BLaER1 (cell line): ENCODE data around the gene NSFL1C.
"Not testable (repeated sequence)": the region's sequence is repeated elsewhere in the genome, so short reads cannot be mapped to it uniquely, and the experiment has no call there.

Experiments
- H3K27ac ChIP-seq: shearing (Covaris generic); formaldehyde crosslinking; 2 replicates; pipeline ENCODE4 v1.8.1; 2022
- H3K27me3 ChIP-seq: shearing (Covaris generic); formaldehyde crosslinking; 2 replicates; pipeline ENCODE4 v1.8.1; 2022
- H3K36me3 ChIP-seq: shearing (Covaris generic); formaldehyde crosslinking; 2 replicates; pipeline ENCODE4 v1.8.1; 2022
- H3K4me1 ChIP-seq: shearing (Covaris generic); formaldehyde crosslinking; 2 replicates; pipeline ENCODE4 v1.8.1; 2022
- H3K4me2 ChIP-seq: shearing (Covaris generic); formaldehyde crosslinking; 2 replicates; pipeline ENCODE4 v1.8.1; 2022
- H3K4me3 ChIP-seq: shearing (Covaris generic); formaldehyde crosslinking; 2 replicates; pipeline ENCODE4 v1.8.1; 2022
- H3K9ac ChIP-seq: shearing (Covaris generic); formaldehyde crosslinking; 2 replicates; pipeline ENCODE4 v1.8.1; 2022
- H3K9me3 ChIP-seq: shearing (Covaris generic); formaldehyde crosslinking; 2 replicates; pipeline ENCODE4 v1.8.1; 2022
- H4K20me1 ChIP-seq: shearing (Covaris generic); formaldehyde crosslinking; 2 replicates; pipeline ENCODE4 v1.8.1; 2022
- Cebpa-rat ChIP-seq: shearing (Covaris generic); IDR thresholded peaks from 2 replicates; pipeline ENCODE4 v1.8.1; 2022

Gene NSFL1C

DNA sequence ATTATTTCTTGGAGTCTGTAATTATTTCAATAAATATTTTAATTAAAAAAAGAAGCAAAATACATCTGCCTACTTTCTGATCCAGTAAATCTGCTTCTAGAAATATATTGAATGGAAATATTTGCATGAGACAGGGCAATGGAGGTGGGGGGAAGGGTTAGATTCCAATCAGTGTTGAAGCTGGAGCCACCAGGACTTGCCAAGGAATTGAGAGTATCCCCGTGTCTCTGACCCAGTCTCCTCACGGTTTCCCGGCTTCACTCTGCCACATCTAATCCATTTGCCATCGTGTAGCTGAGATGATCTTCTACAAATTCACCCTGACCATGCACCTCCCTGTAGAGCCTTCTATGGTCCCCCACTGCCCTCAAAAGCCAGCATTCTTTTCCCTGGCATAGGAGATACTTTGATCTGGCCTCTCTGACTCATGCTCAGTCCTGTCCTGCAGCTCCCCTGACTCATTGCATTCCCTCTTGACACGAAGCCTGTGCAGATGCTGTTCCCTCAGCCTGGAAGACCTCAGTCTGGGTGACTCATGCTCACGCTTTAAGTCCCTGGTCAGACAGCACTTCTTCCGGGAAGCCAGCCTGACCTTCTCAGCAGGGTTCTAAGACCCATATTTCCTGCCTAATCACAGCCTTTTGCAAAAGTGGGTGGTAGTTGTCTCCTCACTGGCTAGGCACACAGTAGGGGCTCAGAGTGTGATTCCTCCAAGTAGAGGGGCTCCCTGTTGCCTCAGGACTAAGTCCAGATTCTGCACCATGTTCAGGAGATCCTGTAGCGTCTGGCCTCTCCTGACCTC is 50.8 kb downstream of the NSFL1C start:
- Histone ChIP-seq H3K4me1 (no peaks in the 10 kb centered on the region), H3K9ac (no peak overlapping the region), H3K9me3 (peaks cover 14% of the 10 kb centered on the region), H3K36me3 (no peaks in the 10 kb centered on the region), H3K27ac (no peak overlapping the region), H4K20me1 (no peaks in the 10 kb centered on the region), H3K4me2 (no peak overlapping the region), H3K27me3 (no peaks in the 10 kb centered on the region), H3K4me3 (no peak overlapping the region)
- no peak for TF ChIP-seq Cebpa-rat

GRCh38 chr20:1414982-1415381 is 51.7 kb downstream of the NSFL1C start:
- H3K27me3 ChIP-seq = no peaks in the 10 kb centered on the region
- no peak overlapping the region for H3K4me3 ChIP-seq
- H3K9me3 ChIP-seq = peaks cover 5% of the 10 kb centered on the region; the same call in 1 of the 2 replicates
- no peaks in the 10 kb centered on the region for H4K20me1 ChIP-seq
- no peak overlapping the region for H3K4me2 ChIP-seq
- no peaks in the 10 kb centered on the region for H3K36me3 ChIP-seq
- H3K9ac ChIP-seq = no peak overlapping the region
- H3K4me1 ChIP-seq = no peaks in the 10 kb centered on the region
- H3K27ac ChIP-seq = no peak overlapping the region
- no peak for TF ChIP-seq Cebpa-rat

DNA sequence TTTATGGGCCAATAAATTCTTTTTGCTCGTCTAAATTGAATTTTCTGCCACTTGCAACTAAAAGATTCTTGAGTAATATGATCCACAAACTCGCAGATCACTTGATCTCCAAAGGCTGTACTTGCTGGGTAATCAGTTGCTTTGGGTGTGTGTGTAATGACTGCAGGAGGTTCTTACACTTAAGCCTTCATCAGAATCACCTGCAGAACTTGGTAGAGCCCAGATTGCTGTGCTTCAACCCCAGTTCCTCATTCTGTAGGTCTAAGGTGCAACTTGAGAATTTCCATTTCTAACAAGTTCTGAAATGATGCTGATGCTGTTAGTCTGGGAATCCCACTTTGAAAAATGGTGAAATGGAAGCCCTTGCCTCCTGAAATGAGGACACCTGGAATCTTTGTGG is 60.8 kb downstream of the NSFL1C start:
- no peak overlapping the region for H3K9ac ChIP-seq
- TF ChIP-seq Cebpa-rat = no peak
- no peaks in the 10 kb centered on the region for H3K36me3 ChIP-seq
- no peak overlapping the region for H3K4me3 ChIP-seq
- no peak overlapping the region for H3K4me2 ChIP-seq
- H3K4me1 ChIP-seq = peaks cover 5% of the 10 kb centered on the region
- H4K20me1 ChIP-seq = no peaks in the 10 kb centered on the region
- peaks cover 5% of the 10 kb centered on the region for H3K9me3 ChIP-seq
- no peak overlapping the region for H3K27ac ChIP-seq
- H3K27me3 ChIP-seq = no peaks in the 10 kb centered on the region

- peaks cover 5% of the 10 kb centered on the region for H3K9me3 ChIP-seq
- H3K27me3 ChIP-seq = no peaks in the 10 kb centered on the region
- no peak overlapping the region for H3K27ac ChIP-seq
- H3K36me3 ChIP-seq = no peaks in the 10 kb centered on the region
- no peak overlapping the region for H3K9ac ChIP-seq
- peaks cover 13% of the 10 kb centered on the region for H3K4me1 ChIP-seq
- TF ChIP-seq Cebpa-rat = no peak
- no peak overlapping the region for H3K4me2 ChIP-seq
- H4K20me1 ChIP-seq = no peaks in the 10 kb centered on the region
- no peak overlapping the region for H3K4me3 ChIP-seq
Measured at GRCh38 chr20:1403624-1404023, 63.0 kb downstream of the NSFL1C start.

- Histone ChIP-seq H3K4me3 (no peak overlapping the region), H3K36me3 (no peaks in the 10 kb centered on the region), H3K9ac (no peak overlapping the region), H3K27me3 (no peaks in the 10 kb centered on the region), H3K9me3 (peaks cover 5% of the 10 kb centered on the region), H3K4me1 (peaks cover 28% of the 10 kb centered on the region), H3K4me2 (peak overlapping the region; percentile 24; the same call in 1 of the 2 replicates), H4K20me1 (no peaks in the 10 kb centered on the region), H3K27ac (no peak overlapping the region)
- TF ChIP-seq Cebpa-rat = no peak
Measured at GRCh38 chr20:1402149-1402548, 64.5 kb downstream of the NSFL1C start.

GRCh38 chr20:1401451-1401907 is 65.2 kb downstream of the NSFL1C start:
- Histone ChIP-seq H3K9ac (no peak overlapping the region), H3K36me3 (no peaks in the 10 kb centered on the region), H3K27ac (no peak overlapping the region), H3K27me3 (no peaks in the 10 kb centered on the region), H4K20me1 (no peaks in the 10 kb centered on the region), H3K4me2 (no peak overlapping the region), H3K4me3 (no peak overlapping the region), H3K4me1 (peaks cover 35% of the 10 kb centered on the region), H3K9me3 (peaks cover 5% of the 10 kb centered on the region)
- no peak for TF ChIP-seq Cebpa-rat

DNA sequence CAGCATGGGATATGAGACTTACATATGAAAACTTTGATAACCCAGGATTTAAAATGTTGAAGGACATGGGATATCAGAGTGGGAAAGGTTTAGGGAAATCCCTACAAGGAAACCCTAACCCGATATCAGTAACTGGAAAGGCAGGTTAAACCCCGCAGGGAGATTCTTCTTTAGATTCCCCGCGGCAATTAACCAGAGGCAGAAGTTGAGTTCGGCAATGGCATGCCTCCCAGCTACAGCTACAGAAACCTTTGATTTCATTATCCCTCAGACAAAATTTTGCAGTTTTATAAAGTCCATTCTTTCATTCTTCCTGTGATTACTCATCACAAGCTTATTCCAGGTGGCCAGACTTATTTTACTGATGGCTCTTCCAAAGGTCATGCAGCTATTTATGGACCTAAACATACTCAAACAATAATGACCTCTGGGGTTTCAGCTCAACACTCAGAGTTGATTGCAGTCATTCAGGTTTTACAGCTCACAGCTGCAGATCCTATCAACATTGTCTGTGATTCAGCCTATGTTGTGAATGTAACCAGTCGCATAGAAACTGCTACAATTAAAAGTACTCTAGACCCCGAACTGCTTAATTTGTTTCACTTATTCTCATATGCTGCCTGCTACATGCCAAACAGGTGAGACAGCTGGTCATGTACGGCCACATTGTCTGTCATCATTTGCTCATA is 66.8 kb downstream of the NSFL1C start:
- H3K4me2 ChIP-seq, H3K9me3 ChIP-seq, H4K20me1 ChIP-seq, H3K9ac ChIP-seq, H3K27me3 ChIP-seq, H3K4me3 ChIP-seq, H3K27ac ChIP-seq, H3K36me3 ChIP-seq: not testable (repeated sequence)
- H3K4me1 ChIP-seq = peaks cover 51% of the 10 kb centered on the region

GRCh38 chr20:1398185-1398584 is 68.5 kb downstream of the NSFL1C start:
- not testable (repeated sequence) for H3K27ac ChIP-seq, H4K20me1 ChIP-seq, H3K27me3 ChIP-seq, H3K9ac ChIP-seq, H3K9me3 ChIP-seq, H3K4me3 ChIP-seq, H3K36me3 ChIP-seq
- Histone ChIP-seq H3K4me2 (peak overlapping the region; percentile 69), H3K4me1 (peaks cover 68% of the 10 kb centered on the region)

GRCh38 chr20:1397710-1398109 is 68.9 kb downstream of the NSFL1C start:
- Histone ChIP-seq H3K4me3 (no peak overlapping the region), H3K27me3 (no peaks in the 10 kb centered on the region), H3K4me2 (peak overlapping the region; percentile 88; the same call in 1 of the 2 replicates), H3K9me3 (no peaks in the 10 kb centered on the region; the same call in 1 of the 2 replicates), H3K27ac (no peak overlapping the region), H3K9ac (no peak overlapping the region), H4K20me1 (no peaks in the 10 kb centered on the region), H3K4me1 (peaks cover 68% of the 10 kb centered on the region), H3K36me3 (no peaks in the 10 kb centered on the region)
- TF ChIP-seq Cebpa-rat = no peak

DNA sequence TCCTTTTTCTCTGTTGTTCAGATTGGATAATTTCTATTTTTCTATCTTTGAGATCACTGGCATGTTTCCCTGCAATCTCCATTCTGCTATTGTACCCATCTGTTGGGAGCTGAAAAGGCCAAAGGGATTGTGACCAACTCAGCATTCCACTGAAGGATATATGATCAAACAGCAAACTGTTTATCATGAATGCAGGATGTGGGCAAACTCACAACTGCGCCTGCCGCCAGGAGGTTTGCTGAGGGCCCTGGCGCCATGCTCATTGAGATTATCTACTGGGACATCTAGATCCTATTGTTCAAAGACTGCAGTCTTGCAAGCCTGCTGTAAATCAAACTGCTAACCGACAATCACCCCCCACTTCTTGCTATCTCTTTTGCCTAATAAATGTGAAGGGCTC is 69.9 kb downstream of the NSFL1C start:
- Histone ChIP-seq H3K4me2 (peak overlapping the region; percentile 88), H3K9ac (no peak overlapping the region), H3K27me3 (no peaks in the 10 kb centered on the region), H4K20me1 (peaks cover 7% of the 10 kb centered on the region), H3K4me3 (no peak overlapping the region), H3K4me1 (peaks cover 65% of the 10 kb centered on the region), H3K36me3 (no peaks in the 10 kb centered on the region), H3K27ac (peak overlapping the region; percentile 98; the same call in 1 of the 2 replicates), H3K9me3 (no peaks in the 10 kb centered on the region; the same call in 1 of the 2 replicates)
- no peak for TF ChIP-seq Cebpa-rat
